ENCODE measurements around the gene GAL3ST2.

GAL3ST2 gene

DNA sequence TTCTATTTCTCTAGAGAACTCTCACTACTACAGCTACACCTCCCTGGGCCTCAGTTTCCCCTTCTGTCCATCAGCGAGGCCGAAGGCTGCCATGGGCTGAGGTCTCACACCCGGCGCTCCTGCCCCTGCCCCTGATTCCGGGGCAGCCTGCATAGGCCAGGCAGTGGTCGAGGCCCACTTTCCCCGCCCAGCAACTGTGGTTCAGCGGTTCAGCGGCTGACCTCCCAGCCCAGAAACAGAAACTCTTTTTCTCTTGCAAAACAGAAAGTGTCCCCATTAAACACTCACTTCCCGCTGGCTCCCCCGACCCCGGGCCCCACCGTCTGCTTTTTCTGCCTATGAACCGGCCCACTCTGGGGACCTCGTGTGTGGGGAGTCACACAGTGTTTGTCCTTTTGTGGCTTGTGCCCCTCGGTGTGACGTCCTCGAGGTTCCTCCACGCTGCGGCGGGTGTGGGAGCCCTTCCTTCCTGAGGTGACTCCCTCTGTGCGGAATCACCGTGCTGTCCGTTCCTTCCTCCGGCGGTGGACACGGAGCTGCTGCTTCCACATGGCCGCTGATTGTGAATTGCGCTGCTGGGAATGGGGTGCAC lies 66.1 kb downstream of the GAL3ST2 start:
- peak in 1 of 2 donors; percentile 27 for DNase-seq (ENCODE audit: low read depth in 1 of 2, low spot score in 1 of 2)

DNA sequence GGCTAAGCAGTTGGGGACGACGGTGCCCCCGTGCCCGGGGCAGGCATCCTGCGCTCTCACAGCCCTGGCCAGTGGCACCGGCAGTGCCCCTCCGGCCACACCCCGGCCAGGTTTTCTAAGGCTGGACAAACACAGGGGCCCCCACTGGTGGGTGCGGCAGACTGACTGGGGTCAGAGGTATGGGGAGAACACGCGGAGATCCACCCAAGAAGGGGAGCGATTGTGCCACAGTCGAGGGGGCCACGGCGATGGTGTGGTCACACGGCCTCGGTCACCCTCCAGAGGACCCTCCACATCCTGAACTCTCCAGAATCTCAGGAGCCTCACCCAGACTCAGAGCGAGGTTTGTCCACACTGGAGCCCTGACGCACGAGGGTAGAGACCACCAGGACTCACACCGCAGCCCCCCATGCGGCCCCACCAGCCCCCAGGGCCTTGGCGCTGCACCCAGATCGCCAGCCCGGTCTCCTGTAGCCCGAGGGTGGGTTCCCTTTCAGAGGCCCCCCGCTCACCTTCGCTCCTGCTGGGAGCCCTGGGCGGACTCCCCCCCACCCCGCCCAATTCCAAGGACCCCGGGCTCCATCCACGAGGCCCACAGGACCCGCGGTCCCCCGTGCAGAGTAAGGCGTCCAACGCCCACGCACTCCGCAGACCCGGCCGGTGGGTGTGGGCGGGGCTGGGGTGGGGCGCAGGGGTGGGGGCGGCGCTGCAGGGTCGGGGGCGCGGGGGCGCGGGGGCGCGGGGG lies 66.9 kb downstream of the GAL3ST2 start:
- DNase-seq (ENCODE audit: low read depth in 1 of 2, low spot score in 1 of 2) = no peak

DNA sequence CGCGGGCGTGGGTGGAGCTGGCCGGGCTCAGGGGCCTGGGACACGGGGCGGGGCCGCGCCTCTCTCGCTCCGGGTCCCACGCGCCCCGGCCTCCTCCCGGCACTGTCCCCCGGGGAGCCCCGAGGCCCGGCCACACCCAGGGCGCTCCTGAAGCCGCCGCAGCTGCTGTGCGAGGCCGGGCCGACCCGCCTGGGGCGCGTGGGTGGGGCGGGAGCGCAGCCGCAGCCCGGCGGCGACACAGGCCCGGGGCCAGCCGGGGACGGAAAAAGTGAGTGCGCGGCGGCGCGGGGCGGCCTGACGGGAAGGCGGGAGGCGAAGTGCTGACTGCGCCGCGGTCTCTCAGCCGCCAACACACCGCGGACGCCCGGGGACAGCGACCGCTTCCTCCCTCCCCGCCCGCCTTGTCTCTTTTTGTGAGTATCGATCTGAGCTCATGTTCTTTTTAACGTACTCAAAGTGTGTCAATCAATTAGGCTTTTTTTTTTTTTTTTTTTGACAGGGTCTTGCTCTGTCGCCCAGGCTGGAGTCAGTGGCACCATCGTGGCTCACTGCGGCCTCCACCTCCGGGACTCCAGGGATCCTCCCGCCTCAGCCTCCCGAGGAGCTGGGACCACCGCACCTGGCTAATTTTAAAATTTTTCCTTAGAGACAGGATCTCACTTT lies 67.6 kb downstream of the GAL3ST2 start:
- DNase-seq (ENCODE audit: low read depth in 1 of 2, low spot score in 1 of 2) = peak; percentile 65 to 74

DNA sequence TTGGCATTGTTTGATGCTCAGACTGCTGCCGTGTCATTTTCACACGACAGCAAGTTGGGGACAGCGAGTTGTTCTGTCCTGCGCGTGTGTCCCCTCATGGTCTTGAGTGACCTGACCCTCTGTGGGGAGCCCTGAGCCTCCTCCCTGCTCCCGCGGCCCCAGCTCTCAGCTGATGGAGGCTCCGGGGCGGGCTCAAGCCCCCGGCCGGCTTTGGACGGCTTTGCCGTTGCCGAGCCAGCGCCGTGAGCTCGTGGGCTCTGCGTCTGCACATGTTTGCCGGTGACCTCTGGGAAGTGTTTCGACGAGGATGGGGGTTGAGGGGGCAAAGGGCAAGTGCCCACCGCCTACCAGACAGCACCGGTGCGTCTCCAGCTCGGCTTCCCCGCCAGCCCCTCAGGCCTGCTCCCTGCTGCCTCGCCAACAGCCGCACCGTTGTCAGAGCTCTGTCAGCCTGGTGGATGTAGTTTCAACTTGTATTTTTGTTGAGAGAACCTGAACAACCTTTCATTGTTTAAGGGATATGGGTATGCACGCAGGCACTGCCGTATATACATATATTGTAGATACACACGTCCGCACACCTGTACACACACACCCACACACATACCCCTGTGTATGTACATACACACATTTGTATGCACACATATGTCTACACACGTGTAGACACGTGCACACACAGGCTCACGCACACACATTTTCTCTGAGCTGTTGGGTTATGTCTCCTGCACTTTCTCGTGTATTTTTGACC lies 68.4 kb downstream of the GAL3ST2 start:
- DNase-seq (ENCODE audit: low read depth in 1 of 2, low spot score in 1 of 2) = no peak

DNA sequence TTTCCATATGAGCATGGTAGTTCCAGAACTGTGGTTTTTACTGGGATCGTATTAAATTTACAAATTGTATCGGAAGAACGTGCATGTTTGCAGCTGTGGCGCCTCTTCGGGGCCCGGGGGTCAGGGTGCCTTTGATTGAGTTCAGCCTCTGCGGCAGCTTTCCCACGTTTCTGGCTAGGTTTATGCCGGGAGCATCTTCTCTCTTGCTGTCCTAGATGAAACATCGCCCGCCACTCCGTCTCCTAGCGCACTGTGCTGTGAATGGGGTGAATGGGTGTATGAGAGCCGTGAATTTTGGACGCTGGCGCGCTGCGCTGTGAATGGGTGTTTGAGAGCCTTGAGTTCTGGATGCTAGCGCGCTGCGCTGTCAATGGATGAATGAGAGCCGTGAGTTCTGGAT lies 69.8 kb downstream of the GAL3ST2 start:
- DNase-seq (ENCODE audit: low read depth in 1 of 2, low spot score in 1 of 2) = no peak

DNA sequence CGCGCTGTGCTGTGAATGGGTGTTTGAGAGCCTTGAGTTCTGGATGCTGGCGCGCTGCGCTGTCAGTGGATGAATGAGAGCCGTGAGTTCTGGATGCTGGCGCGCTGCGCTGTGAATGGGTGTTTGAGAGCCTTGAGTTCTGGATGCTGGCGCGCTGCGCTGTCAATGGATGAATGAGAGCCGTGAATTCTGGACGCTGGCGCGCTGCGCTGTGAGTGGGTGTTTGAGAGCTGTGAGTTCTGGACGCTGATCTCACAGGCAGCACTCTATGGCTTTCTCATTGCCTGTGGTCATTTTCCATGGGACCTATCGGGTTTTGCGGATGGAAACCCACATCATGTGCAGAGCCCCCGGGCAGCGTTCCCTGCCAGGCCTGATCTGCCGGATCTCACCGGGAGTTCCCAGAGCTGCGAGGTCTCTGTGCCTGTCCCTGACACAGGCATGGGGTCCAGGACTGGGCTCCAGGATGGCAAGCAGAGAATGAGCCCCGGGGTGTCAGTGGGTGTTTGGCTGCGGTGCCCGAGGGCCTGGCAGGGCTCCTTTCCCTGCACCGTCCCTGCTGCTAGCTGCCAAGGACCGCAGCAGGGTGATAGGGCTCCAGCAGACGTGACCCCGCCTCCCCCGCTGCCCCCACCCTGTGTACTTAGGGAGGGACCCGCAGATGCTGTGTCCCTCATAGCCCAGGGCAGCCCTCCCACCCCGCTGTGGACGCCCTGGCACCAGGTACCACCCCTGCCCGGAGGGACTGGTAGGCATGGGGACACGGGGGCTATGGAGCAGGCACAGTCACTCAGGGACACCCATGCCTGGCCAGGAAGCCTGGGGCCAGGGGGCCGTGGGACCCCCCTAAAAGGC lies 72.4 kb downstream of the GAL3ST2 start:
- no peak for DNase-seq (ENCODE audit: low read depth in 1 of 2, low spot score in 1 of 2)

DNA sequence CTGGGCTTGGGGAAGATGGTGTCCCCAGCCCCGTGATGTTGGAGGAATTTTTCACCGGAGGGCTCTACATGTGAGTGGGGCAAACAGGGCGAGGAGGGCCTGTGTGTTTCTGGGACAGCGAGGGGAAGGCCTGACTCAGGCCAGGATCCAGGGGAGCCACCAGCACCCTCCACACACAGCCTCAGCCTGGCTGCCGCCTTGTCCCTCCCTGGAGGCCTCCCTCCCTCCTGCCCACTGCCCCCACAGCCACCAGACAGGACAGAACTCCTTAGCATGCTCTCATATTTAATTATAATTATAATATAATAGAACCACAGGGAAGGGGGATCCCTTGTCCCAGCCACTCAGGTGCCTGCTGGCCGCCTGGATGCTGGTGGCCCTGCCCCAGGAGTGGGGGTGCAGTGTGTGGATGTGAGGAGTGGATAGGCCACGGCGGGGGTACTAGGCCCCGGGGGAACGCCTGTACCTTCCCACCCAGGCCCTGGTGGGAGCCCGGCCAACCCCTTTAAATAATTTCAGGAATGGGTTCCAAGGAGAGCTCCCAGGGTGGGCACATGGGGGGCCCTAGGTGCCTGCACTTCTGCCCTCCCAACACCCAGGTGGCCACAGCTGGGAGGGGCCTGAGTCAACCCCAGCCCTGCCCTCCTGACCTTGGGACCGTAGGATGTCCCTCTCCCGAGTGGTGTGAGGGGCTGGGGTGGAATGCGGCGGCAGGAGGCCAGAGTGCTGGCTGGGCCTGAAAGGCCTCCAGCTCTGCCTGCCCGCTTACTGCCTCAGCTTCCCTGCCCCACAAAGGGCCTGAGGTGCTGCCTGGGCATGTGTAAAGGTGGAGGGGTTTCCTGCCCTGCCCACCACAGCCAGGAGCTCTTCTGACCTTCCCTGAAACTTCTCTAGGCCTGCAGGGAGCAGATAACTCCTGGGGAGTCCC lies 73.3 kb downstream of the GAL3ST2 start:
- no peak for DNase-seq (ENCODE audit: low read depth in 1 of 2, low spot score in 1 of 2)

DNA sequence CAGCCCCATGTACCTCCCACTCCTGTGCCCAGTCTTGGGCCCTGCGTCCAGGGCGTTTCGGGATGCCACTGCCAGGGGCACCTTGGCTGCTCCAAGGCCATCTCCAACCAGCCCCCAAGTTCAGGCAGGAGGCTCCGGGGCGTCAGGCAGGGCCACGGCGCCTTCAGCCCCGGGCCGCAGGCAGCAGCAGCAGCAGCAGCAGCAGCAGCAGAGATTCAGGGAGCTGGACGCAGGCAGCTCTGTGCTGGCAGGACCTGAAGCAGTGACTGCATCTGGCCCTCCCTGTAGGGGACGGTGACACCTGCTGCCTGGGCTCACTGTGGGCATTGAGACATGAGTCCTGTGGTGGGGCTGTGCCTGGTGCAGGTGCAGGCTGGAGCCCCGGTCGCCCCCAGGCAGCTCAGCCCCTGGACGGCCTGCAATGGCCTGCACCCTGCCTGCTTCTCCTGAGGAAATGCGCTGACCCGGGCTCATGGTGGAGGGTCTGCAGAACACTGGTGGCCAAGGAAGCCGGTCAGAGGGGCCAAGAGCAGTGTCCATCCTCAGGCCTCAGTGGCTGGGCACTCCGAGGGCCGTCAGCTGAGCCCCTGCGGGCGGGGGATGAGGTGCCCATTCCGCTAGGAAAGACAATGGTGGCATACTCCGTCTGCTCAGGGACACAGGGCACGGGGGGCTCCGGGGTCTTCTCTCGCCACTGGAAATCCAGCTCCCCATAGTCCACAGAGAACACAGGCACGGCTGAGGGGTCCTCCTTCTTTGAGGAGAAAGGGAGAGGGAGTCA lies 74.1 kb downstream of the GAL3ST2 start:
- no peak for DNase-seq (ENCODE audit: low read depth in 1 of 2, low spot score in 1 of 2)

DNA sequence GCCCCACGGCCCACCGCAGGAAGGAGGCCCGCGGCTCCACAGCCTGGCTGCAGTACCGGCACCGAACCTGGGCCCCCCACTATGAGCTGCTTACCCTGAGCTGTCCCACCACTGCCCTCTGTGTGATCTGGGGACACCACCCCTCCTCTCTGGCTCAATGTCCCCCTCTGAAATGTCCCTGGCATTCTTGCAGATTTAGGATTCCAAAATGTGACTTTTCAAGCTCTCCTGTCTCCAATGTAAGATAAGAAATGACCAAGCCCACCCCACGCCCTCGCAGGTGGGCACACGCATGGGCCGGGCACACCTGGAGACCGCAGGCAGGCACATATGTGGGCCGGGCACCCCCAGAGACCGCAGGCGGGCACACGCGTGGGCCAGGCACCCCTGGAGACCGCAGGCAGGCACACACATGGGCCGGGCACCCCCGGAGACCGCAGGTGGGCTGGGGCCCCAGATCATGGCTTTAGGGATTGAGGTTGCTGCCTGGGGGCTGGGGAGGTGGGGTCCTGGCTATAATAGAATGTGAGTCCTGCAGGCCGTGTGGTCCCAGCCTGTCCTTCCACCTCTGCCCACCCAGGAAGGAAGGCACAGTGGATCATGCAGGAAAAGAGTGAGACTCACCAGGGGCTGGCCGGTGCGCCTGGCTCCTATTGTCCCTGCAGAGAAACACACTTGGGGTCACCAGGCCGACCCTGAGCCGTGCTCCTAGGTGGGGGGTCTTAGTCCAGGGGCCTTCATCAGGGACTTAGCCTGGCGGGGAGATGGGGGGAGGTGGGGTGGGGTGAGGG lies 74.9 kb downstream of the GAL3ST2 start:
- no peak for DNase-seq (ENCODE audit: low read depth in 1 of 2, low spot score in 1 of 2)

DNA sequence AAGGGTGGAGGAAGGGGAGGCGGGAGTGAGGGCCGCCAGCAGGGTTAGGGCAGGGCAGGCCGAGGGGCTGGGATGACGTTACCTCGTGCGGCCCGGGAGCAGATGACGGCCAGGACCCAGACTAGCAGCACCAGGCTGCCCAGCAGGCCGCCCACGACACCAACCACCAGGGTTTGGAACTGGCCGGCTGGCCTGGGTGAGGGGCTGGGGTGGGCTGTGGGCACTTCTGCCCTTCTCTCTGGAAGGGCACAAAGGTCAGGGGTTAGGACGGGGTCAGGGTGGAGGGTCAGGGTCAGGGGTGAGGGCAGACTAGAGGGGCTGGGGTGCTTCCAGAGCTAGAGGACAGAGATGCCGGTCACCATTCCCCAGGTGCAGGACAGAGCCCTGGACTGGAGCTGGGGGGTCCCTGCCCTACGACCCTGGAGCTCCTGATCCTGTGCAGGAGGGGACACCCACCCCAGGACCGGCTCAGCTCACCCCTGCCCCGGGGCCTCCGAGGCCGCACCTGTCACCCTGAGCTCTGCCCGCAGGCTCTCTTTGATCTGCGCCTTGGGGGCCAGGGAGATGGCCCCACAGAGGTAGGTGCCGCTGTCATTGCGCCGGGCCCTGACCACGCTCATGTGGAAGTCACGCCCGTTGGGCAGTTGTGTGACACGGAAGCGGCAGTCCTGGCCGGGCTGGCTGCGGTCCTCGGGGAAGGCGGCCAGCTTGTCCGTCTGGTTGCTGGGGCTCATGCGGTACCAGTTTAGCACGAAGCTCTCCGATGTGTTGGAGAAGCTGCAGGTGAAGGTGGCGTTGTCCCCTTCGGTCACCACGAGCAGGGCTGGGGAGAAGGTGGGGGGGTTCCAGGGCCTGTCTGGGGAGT lies 75.7 kb downstream of the GAL3ST2 start:
- no peak for DNase-seq (ENCODE audit: low read depth in 1 of 2, low spot score in 1 of 2)

DNA sequence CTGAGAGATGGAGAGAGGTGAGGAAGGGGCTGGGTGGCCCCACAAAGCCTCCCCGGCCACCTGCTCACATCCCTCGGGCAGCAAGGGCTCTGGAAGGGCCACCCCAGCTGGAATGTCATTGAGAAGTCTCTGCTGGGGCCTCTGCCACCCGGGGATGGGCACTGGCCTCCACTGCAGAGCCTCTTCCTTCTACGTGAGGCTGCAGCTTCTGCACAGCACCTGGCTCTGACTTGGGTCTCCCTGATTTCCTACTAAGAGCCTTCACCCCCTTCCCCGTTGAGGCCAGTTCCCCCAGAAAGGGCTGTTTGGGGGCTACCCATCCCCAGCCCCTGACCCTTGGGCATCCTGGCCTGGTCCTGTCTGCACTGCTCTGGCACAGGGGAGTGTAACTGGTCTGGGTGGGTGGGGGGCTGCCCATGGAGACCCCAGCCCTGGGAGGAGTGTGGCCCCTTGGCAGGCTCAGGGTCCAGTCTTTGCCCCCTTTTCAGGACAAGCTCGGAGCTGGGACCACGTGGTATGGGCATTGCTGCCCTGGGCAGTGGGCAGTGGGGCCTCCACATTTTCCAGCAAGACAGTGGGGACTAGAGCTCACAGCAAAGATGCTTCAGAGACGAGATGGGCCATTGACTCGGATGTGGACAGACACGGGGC lies 76.5 kb downstream of the GAL3ST2 start:
- no peak for DNase-seq (ENCODE audit: low read depth in 1 of 2, low spot score in 1 of 2)
